Type B pancreatic cell (in vitro differentiated cells): ENCODE results near the gene HEMGN. TPM values are rescaled to one million over a fixed set of nuclear protein-coding genes. Genes with fewer than 3 reads are reported as not detected.
"Not testable (repeated sequence)": the region's sequence is repeated elsewhere in the genome, so short reads cannot be mapped to it uniquely, and the experiment has no call there.

ENCODE experiments used
- DNase-seq: peaks from one replicate; pipeline ENCODE4 v3.0.0; 2021; ENCODE audit warnings: mixed read lengths; ENCODE audit not compliant: unreplicated experiment; ENCODE audit errors: extremely low spot score
- H3K27ac Mint-ChIP-seq: 2 replicates; pipeline ENCODE4 v1.8.0; 2021; ENCODE audit warnings: mild to moderate bottlenecking, mixed read lengths
- H3K27me3 Mint-ChIP-seq: 2 replicates; pipeline ENCODE4 v1.8.0; 2021; ENCODE audit warnings: mixed read lengths
- H3K36me3 Mint-ChIP-seq: 2 replicates; pipeline ENCODE4 v1.8.0; 2021; ENCODE audit warnings: mixed read lengths
- H3K4me1 Mint-ChIP-seq: one replicate; pipeline ENCODE4 v1.8.0; 2021; ENCODE audit warnings: mixed read lengths; ENCODE audit not compliant: unreplicated experiment
- H3K4me3 Mint-ChIP-seq: 2 replicates; pipeline ENCODE4 v1.8.0; 2021; ENCODE audit warnings: mild to moderate bottlenecking, mixed read lengths
- H3K9me3 Mint-ChIP-seq: 2 replicates; pipeline ENCODE4 v1.8.0; 2021; ENCODE audit warnings: mixed read lengths
- total RNA-seq: library from RNA; stranded (reverse); gene quantifications from 2 replicates; pipeline ENCODE4 v1.2.1, GENCODE V29; 2021; ENCODE audit warnings: low replicate concordance
- TF ChIP-seq, protein P1 (sequence below): fragments of 200-600 bp; sonication (generic); conservative IDR thresholded peaks from 2 replicates; pipeline ENCODE4 v1.5.0; 2021; ENCODE audit warnings: antibody characterized with exemption, mild to moderate bottlenecking

The HEMGN gene
- total RNA-seq, 1 donor from 2014 or later = not detected

DNA sequence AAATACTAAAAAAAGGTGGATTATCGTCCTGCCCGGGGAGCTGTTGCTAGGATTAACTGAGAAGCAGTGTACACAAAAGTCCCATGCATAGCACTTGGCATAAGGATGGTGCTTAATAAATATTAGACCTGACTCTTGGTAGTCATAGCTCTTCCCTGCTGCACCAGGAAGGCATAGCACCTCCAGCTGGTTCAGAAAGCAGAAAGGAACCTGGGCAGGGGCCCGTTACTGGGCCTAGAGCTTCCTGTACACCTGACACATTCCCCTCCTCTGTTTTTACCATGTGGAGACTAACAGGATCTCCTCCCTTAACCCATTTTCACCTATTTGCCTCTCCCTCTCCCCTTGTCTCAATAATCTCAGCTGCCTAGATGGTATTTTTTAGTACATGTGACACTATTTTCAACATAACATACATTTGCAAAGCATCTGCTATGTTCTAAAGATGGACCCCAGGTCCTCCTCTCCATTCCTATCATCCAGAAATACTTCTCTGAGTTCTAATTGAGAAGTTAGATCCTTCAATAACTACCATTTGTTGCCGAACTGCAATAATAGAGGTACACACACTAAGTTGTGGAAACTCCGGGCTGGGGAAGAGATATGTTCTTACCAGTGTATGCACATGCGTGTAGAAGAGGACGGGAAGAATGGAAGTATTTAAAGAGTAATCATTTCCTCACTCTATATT lies 42.0 kb upstream of the HEMGN start:
- Mint-ChIP-seq H3K4me1 (peaks cover 17% of the 10 kb centered on the region), H3K36me3 (no peaks in the 10 kb centered on the region), H3K9me3 (no peaks in the 10 kb centered on the region), H3K27me3 (no peaks in the 10 kb centered on the region), H3K27ac (no peak overlapping the region), H3K4me3 (no peak overlapping the region)
- no peak for DNase-seq
- TF ChIP-seq, protein P1, sequence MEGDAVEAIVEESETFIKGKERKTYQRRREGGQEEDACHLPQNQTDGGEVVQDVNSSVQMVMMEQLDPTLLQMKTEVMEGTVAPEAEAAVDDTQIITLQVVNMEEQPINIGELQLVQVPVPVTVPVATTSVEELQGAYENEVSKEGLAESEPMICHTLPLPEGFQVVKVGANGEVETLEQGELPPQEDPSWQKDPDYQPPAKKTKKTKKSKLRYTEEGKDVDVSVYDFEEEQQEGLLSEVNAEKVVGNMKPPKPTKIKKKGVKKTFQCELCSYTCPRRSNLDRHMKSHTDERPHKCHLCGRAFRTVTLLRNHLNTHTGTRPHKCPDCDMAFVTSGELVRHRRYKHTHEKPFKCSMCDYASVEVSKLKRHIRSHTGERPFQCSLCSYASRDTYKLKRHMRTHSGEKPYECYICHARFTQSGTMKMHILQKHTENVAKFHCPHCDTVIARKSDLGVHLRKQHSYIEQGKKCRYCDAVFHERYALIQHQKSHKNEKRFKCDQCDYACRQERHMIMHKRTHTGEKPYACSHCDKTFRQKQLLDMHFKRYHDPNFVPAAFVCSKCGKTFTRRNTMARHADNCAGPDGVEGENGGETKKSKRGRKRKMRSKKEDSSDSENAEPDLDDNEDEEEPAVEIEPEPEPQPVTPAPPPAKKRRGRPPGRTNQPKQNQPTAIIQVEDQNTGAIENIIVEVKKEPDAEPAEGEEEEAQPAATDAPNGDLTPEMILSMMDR = no peak

- H3K4me3 Mint-ChIP-seq = no peak overlapping the region
- no peaks in the 10 kb centered on the region for H3K36me3 Mint-ChIP-seq
- no peaks in the 10 kb centered on the region for H3K9me3 Mint-ChIP-seq
- TF ChIP-seq, protein P1 = no peak
- no peak for DNase-seq
- no peaks in the 10 kb centered on the region for H3K27me3 Mint-ChIP-seq
- H3K4me1 Mint-ChIP-seq = peaks cover 17% of the 10 kb centered on the region
- H3K27ac Mint-ChIP-seq = no peak overlapping the region
Observed at GRCh38 chr9:97978371-97979130, 40.6 kb upstream of the HEMGN start.

DNA sequence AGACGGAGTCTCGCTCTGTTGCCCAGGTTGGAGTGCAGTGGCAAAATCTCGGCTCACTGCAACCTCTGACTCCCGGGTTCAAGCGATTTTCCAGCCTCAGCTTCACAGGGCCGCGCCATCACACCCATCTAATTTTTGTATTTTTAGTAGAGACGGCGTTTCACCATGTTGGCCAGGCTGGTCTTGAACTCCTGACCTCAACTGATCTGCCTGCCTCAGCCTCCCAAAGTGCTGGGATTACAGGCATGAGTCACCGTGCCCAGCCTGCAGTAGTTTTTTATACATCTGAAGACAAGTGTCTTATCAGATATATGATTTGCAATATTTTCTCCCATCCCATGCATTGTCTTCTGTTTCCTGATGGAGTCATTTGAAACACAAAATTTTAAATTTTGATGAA lies 38.7 kb upstream of the HEMGN start:
- DNase-seq, H3K4me3 Mint-ChIP-seq, H3K9me3 Mint-ChIP-seq, H3K27me3 Mint-ChIP-seq, H3K27ac Mint-ChIP-seq, H3K36me3 Mint-ChIP-seq, H3K4me1 Mint-ChIP-seq: not testable (repeated sequence)

GRCh38 chr9:97975376-97975775 lies 37.4 kb upstream of the HEMGN start:
- Mint-ChIP-seq H3K27me3 (peaks cover 10% of the 10 kb centered on the region), H3K4me1 (no peaks in the 10 kb centered on the region), H3K27ac (no peak overlapping the region), H3K36me3 (no peaks in the 10 kb centered on the region), H3K4me3 (no peak overlapping the region), H3K9me3 (no peaks in the 10 kb centered on the region)
- no peak for DNase-seq
- TF ChIP-seq, protein P1 = no peak

- no peak for DNase-seq
- peaks cover 17% of the 10 kb centered on the region for H3K27me3 Mint-ChIP-seq
- no peaks in the 10 kb centered on the region for H3K36me3 Mint-ChIP-seq
Observed at GRCh38 chr9:97972753-97973152, 34.8 kb upstream of the HEMGN start.

DNA sequence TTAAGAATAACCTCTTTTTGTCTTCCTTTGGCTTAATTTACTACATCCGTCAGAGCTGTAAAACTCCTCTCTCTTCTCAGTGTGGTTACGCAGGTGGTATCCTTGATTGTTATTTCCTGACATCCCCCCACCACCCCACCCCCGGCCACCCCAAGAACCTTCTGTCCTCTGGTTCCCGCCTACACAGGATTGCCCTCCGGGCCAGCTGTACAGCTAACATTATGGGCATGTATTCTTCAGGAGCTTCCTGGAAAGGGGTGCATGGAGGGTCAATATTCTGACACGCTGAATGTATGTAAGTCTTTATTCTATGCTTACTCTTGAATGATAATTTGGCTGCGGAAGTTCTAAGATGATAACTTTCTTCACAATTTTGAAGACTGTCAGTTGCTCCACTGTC lies 32.2 kb upstream of the HEMGN start:
- TF ChIP-seq, protein P1 = no peak
- Mint-ChIP-seq H3K4me1 (no peaks in the 10 kb centered on the region), H3K27ac (no peak overlapping the region), H3K36me3 (no peaks in the 10 kb centered on the region), H3K27me3 (peaks cover 22% of the 10 kb centered on the region), H3K4me3 (no peak overlapping the region), H3K9me3 (no peaks in the 10 kb centered on the region)
- DNase-seq = no peak

More at GRCh38 chr9:97972753-97973152, 34.8 kb upstream of the HEMGN start:
- Mint-ChIP-seq H3K27ac (no peak overlapping the region), H3K9me3 (no peaks in the 10 kb centered on the region), H3K4me1 (no peaks in the 10 kb centered on the region), H3K4me3 (no peak overlapping the region)
- TF ChIP-seq, protein P1 = no peak
